Urothelium cell line (cell line): ENCODE results near the gene NELL2.
A peak's percentile ranks its signal among the peaks of the same experiment; 100 is the strongest.

Experiments used
- DNase-seq: peaks from one replicate; pipeline ENCODE4 v3.0.0; 2011; ENCODE audit warnings: low spot score, mixed read lengths
- FAIRE-seq: peaks from 2 replicates; lab custom pipeline; 2011; peaks lifted over from hg19 to GRCh38; lab: Jason Lieb, UNC

The NELL2 gene

DNA sequence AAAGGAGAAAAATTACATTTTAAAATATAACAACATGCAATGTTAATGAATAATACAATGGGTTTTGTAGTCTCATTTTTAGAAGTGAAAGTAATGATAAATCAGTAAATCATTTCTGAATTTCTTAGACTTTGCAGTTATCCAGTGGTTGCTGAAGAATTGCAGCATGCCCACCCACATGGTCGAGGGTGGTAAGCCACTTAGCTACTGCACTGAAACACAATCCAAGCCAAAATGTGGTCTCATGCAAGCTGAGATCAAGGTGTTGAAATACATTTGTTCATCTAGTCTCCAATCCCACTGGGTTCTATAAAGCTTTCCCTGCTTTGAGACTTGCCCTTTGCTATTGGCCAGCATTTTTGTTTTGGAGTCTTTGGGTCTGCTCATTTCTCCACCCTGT is 247.9 kb downstream of the NELL2 start:
- no peak for FAIRE-seq

DNA sequence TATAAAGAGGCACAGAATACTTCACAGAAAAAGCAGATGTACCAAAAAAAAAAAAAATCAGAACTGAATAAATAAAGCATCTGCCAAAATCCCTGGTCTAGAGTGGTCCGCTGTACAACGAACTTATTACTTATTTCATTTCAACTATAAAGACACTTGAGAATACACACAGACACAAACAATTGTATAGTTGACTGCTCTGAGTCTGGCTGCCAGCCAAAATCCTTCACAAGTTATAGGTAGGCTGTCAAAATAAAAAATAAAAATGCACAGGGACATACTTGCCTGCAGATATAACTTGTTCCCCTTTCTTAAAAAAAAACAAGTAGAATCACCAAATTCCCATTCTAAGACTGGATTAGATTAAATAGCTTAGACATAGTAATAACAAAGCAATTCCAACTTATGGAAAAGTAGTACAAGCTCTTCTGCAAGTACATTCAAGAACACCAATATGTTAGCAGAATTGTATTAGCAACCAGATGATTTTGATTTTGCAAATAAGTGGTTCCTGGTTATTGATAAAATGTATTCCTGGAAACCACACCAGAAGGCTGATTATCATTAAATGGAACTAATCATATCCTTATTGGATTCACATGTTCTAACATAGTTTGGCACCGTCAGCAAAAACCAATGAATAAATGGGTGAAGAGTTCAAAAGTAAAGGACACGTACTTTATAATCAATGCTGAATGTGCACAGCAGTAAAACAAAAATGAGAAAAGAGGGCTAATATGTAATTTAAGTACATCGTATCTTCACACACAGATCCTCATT is 248.5 kb downstream of the NELL2 start:
- no peak for DNase-seq
- no peak for FAIRE-seq

More for the DNA sequence above, 247.9 kb downstream of the NELL2 start:
- no peak for DNase-seq

DNA sequence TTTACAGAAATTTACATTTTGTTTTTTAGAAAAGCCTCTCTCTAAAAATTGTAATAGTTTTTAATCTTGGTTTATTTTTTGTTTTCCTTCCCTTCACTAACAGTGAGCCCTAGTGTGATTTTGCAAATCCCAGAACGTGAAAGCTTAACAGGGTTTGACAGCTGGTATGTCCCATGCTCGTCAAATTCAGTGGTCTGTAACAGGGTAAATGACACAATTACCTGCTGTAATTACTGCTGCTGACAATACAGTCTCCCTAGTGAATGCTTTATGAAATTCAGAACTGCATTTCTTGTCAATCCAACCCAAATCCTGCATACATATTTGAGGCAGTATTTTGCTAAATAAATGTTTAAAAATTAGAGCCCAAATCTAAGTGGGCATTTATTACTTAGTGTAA is 249.2 kb downstream of the NELL2 start:
- DNase-seq (no peak), FAIRE-seq (no peak)

DNA sequence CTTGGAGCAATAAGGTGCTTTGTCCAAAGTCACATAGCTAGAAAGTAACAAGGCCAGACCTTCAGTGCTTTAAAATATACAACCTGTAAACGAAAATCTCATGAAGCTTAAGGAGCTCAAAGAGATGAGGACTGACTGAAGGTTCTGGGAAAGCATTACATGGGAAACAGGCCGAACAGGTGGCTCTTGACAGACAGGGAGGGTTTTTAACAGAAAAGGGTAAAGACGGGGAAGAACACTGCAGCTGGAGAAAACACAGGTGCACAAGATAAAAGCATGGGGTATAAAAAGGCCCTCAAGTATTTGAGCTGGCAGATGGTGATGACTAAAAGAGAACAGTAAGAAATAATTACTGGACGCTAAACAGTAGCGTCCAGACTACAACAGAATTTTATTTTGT is 257.2 kb downstream of the NELL2 start:
- DNase-seq (no peak), FAIRE-seq (no peak)

DNA sequence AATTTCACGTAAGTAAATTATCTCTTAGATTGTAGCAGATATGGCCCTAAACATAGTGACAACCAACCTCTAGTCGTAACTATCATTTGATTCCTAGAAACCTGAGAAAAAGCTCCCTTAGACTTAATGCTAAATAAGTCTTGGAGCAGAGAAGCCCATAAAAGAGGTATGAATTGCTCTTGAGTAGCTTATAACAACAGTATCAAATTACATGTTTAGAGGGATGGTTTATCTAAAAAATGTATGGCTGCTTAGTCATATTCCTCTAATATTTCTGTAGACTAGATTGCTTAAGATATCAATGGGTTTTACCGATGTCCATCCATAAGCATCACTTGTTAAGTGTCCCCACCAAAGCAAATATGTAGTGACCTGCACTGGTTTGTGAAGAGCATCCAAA is 259.7 kb downstream of the NELL2 start:
- DNase-seq (no peak), FAIRE-seq (no peak)

DNA sequence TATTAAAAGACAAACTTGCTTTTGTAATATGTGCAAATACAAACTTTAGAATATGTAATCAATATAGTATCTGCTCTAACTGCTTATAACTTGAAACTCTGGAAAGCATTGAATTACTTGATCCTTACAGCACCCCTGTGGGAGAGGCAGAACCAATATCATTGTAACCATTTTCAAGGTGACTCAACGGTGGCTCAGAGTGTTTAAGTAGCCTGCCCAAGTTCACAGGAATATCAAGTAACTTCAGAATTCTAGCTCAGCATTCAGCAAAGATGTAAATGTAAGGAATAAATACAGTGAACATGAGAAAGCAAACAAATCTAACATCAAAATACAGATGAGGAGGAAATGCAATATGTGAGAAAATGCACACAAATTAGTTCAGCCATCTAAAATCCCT is 264.6 kb downstream of the NELL2 start:
- FAIRE-seq (no peak), DNase-seq (no peak)

DNA sequence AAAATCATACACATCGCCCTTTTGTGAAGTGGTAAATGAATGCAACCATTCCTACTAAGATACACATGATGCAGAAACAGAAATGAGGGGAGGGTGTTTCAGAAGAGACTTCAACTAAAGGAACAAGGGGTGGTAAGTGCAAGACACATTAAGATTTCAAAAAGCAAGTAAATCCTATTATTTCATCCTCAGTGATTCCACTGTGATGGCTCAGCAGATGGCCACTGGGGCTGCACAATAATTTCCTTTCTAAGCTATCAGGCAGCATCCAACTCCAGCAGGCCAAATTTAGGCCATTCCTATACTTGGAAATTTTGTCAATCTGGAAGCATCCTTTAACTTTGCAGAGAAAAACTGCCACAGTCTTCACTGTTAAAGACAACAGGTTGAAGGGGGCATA is 272.4 kb downstream of the NELL2 start:
- DNase-seq (no peak), FAIRE-seq (no peak)

DNA sequence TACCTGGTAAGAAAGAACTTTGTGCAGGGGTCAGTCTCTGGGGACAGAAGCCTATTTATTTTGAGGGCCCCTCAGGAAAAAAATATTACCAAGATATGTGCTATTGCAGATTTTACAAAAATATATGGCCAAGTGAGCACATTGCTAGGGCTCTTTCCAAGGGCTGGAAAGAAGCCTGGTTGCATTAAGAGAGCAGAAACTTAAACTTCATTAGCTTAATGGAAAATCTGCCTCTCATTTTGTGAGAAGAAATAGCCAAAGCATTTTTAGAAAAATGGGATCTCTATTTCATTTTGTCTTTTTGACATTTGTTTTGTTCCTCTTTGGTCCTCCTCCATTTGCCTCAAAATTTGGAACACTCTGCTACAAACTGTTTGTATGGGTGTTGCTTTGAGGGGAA is 283.5 kb downstream of the NELL2 start:
- no peak for DNase-seq

DNA sequence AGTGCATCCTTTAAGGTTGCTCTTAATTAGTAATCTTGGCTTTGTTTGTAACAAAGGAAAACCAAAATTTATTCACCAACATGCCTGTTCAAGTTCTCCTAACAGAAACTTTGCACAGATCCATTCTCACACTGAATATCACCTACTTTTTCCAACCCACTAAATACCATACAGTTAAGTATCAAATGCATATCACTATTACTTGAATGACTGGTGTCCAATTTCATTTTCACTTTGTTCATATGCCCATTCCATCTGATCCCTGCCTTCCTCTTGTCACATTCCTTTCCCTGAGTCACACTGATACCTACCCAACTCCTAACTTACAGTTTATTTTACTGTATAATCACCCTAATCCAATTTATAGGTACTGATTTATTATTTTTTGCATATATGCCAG is 286.4 kb downstream of the NELL2 start:
- no peak for FAIRE-seq
- peak; percentile 33 for DNase-seq

More for the DNA sequence above, 283.5 kb downstream of the NELL2 start:
- no peak for FAIRE-seq

DNA sequence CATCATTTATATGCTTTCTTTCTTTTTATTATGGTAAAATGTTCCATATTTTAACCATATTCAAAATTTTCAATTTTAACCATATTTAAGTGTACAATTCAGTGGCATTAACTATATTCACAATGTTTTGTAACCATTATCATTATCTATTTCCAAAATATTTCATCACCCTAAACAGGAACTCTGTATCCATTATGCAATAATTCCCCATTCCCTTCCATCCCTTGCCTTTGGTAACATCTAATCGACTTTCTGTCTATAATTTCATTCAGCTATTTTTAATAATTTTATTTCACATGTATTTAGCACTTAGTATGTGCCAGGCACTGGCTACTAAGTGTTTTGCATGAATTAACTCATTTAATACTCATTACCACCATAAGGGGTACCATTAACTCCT is 287.5 kb downstream of the NELL2 start:
- FAIRE-seq (no peak), DNase-seq (no peak)

DNA sequence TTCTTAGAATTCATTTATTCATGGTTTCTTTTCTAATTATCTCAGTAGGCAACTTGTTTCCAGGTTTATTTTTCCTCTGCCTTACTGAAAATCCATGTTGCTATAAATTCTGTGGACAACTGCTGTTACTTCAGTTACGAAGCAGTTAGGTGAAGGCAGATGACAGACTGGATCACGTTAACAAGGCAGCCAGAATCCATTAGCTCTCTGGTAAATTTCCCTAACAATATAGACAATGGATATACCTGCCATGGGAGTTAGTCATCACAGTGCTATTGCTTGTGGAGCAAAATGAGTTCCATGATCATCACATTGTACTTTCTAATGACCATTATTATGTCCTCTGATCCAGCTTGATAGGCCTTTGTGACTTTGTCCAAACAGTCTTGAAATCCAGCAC is 291.5 kb downstream of the NELL2 start:
- FAIRE-seq (no peak), DNase-seq (no peak)

DNA sequence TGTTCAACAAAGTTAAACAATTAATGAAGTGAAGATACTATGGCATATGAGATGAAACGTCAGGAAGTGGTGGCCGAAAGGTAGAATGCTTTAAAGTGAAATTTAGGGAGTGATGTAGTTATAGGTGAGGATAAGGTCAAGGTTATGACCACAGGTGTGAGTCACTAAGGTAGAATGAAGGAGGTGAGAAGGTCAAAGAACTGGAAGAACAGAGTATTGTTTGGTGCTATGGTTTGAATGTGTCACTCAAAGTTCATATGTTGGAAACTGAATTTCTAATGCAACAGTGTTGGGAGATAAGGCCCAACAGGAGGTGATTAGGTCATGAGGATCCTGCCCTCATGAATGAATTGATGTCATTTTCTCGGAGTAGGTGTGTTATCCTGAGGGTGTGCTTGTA is 293.6 kb downstream of the NELL2 start:
- DNase-seq (peak; percentile 8), FAIRE-seq (no peak)

DNA sequence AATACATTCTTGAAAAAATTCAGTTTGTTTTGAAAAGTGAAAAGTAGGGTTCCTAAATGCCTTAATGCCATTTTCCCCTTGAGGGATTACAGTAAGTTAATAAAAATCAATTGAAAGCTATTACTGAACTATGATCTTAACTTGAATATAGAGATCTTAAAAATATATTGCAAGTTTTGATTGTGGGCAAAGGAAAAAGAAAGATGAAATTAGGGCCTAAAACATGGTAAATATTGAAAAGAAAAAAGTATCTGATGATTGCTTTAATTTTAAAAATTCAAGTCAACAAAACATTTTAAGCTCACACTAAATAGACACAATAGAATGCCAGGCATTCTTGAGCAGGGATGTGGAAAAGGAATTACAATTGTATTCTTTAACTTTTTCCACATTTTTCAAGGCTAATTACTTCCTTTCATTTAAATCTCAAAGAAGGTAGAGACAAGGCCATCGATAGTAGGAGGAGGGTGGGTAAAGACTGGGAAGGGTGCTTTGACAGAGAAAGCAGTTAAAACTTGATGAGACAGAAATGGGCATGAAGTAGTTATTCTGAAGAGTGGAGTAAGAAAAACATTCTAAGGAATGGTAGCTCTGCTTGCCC is 294.4 kb downstream of the NELL2 start:
- DNase-seq (no peak), FAIRE-seq (no peak)

DNA sequence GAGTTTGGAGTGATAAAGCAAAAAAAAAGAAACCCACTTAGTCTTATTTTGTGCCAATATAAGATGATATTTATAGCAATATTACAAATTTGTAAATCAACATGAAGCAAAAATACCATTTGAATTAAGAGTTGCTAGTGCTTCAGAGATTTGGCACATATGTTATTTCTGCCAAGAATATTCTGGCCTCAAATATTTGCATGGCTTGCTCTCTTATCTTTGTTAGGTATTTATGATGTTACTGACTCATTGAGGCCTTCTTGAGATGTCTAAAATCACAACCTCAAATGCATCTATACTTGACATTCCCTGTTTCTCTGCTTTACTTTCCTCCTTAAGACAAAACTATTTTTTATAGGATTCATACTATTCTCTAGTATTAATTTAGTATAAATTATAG is 301.5 kb downstream of the NELL2 start:
- FAIRE-seq = no peak

DNA sequence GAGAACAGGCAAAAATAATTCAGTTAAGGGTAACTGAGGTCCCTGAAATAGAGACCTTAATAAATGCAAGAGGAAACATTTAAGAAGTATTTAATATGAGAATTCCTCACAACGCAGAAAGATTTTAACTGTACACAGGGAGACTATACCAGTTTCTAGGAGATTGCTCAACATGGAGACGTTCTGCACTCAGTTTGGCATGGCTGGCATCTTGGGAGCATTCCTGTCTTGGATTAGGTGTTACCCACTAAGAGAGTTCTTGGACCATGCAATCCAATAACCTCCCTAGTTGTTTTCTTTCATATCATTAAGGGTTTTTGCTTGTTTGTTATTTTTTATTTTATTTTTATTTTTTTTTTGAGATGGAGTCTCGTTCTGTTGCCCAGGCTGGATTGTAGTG is 302.4 kb downstream of the NELL2 start:
- FAIRE-seq (no peak), DNase-seq (no peak)

More for the DNA sequence above, 301.5 kb downstream of the NELL2 start:
- no peak for DNase-seq

DNA sequence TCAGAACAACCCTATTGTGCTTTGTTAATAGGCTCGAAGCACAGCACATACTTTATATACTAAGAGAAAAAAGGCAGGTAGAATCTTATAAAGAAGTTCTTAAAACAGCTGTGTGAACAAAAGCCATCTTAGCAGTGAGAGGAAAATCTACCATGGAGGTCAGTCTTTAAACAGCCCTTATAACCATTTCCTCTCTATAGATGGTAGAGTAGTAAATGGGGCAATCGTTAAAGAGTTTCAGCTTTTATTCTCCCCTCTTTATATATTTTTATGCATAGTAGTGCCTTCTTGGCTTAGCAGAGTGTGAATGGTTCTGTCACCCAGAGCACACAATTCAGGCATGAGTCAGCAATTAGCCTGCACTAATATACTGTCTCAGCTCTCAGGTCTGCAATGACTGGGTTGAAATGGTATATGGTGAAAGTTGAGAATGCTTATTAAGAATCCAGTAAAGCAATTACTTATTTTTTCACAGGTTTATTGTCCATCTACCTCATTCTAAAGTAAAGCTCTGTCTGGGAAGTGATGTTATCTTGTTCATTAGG is 305.0 kb downstream of the NELL2 start:
- FAIRE-seq (no peak), DNase-seq (no peak)

DNA sequence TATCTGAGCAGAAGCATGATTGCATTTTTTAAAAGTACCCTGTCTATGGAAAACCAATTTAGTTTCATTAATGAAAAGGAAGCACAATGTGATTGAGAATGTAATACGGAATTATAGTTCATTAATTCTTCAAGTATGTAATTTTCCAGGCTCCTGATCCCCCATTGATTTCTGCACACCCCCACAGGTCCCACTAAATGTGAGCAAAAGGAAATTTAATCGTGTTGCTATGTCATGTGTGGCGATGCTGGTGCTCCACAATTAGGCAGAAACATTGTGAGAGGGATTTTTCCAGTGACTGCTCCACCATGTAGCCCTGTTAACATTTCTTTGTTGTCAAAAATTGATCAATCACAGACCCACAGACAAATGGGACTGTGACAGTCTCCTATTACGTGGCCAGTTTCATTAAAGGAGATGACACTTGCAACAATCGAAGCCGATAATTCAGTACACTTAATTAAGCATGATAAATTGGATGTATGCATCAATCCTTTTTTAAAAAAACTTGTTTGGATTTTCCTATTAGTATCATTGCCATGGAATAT is 306.0 kb downstream of the NELL2 start:
- FAIRE-seq (no peak), DNase-seq (no peak)

DNA sequence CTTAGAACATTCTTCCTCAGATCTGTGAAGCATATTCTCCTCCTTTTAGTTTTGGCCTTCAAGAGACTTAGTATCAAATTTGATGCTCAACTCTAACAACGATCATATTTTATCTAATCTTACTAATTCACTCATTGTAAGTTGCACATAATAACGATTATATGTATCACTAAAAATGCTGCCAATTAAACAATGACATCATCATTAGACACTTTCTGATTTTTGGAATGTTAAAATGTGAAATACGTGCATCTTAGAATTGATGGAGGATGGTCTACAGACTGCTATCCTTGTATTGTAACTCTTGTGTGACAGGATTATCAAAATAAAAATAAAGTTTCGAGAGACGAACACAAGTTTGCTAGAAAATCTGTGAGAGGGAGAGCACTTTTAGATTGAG is 311.0 kb downstream of the NELL2 start:
- no peak for FAIRE-seq
- DNase-seq = no peak

DNA sequence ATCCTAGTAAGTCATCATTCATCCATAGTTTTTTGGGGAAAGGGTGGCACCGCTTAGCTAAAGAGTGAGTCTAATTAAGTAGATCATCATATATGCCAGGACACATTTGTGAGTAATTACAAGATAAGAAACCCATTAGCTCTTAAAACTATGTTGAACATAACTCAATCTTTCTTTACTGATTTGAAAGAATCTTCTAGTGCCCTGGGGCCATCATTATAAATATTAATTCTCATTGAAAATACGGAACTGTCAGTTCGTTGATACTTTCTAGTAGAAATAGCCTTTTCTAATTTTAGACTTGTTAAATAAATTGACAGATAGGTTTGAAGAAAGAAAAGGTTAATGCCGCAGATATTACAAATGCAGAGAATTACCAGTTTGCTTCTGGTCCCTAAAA is 312.6 kb downstream of the NELL2 start:
- FAIRE-seq = no peak
- no peak for DNase-seq

DNA sequence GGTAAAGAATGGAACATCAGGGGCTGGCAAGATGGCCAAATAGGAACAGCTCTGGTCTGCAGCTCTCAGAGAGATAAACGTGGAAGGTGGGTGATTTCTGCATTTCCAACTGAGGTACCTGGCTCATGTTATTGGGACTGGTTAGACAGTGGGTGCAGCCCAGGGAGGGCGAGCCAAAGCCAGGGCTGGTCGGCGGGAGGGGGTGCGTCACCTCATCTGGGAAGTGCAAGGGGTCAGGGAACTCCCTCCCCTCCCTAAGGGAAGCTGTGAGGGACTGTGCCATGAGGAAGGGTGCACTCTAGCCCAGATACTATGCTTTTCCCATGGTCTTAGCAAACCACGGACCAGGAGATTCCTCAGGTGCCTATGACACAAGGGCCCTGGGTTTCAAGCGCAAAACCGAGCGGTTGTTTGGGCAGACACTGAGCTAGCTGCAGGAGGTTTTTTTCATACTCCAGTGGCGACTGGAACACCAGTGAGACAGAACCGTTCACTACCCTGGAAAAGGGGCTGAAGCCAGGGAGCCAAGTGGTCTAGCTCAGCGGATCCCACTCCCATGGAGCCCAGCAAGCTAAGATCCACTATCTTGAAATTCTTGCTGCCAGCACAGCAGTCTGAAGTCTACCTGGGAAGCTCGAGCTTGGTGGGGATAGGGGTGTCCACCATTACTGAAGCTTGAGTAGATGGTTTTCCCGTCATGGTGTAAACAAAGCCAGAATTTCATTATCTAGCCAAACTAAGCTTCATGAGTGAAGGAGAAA is 317.6 kb downstream of the NELL2 start:
- FAIRE-seq = no peak

DNA sequence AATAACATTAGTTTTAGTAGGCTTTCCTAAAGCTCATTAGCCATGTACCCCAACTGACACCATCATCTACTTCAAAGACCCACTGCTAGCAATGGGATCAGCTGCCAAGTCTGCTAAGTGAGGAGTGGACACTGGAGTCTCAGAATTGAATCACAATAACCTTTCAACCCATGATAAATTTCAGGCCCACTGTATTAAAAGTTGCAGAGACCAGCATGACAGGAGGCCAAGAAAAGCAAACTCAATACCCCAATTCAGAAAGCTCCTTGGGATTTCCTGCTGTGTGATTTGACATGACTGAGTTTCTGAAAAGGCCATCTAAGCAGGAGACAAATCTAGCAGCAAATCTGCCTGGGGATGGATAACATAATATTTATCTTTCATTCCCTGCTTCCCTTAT is 320.7 kb downstream of the NELL2 start:
- no peak for DNase-seq
- FAIRE-seq = no peak

More for the DNA sequence above, 317.6 kb downstream of the NELL2 start:
- DNase-seq = no peak
